Stimulated activated CD4-positive, alpha-beta T cell treated with anti-CD3 and anti-CD28 coated beads, Interleukin-2, amount 100 ng/mL, for 48 hours (primary cell): ENCODE results near the gene NLGN2.

ENCODE experiments used
- DNase-seq, 2 donors: peaks; one replicate each; pipeline ENCODE4 v3.0.0-alpha.2; 2020

Gene NLGN2

DNA sequence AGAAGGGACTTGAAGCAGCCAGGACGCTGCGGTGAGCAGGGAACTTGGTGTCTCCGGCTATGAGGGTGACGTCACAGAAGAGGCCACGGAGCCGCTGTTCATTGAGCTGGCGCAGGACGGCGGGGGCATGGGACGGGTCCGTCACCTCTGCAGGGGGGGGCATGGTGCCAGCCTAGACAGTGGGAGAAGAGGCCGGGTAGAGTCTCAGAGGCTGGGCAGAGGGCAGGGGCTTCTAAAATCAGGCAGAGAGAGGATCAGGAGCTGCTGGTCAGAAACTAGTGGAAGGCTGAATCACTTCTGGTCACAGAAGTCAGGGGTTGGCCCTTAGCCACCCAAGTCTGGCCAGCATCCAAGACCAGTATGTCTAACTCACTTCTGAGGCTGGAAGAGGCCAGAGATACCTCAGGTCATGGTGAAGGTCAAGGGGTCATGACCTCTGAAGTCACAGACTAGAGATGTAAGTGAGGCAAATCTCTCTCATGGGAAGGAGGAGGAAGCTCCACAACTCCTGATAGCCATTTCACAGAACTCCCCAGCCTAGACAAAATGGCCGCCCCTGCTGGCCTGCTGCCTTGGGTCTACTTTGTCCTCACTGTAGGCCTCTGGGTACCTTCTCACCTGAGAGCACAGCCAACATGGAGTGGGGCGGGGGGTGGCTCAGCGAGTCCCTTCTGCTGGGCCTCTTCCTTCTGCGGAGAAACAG, 59.1 kb downstream of the NLGN2 start:
- no peak for DNase-seq

DNA sequence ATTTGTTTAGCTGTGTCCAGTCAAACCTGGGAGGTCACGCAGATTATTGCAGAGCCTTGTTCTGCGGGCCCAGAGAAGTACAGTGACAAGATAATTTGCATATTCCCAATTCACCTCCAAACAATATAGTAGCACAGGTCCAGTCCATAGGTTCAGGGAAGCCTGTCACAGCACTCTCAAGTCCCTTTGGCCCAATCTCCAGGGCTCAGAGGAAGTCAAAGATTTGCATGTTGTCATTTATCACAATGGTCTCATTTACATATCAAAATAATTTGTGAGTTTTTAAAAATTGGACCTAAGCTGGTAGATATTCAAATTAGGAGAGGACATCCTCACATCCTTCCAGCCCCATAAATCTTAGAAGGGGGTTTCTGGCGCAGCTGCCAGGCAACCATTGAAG, 59.9 kb downstream of the NLGN2 start:
- no peak for DNase-seq

DNA sequence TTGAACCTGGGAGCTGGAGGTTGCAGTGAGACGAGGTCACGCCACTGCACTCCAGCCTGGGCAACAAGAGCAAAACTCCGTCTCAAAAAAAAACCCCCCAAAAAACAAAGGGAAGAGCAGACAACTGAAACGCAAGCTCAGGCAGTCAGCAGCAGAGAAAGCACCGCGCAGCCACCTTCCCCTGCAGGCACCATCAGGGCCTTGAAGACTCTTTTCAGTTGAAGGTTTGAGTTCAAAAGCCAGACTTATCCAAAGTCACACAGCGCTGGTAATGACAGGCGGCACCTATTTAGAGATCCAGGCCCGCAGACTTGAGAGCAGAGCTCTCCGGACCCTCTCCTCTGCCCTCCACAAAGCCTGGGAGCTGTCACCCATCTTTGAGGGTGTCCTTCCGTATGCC, 60.6 kb downstream of the NLGN2 start:
- DNase-seq = no peak

DNA sequence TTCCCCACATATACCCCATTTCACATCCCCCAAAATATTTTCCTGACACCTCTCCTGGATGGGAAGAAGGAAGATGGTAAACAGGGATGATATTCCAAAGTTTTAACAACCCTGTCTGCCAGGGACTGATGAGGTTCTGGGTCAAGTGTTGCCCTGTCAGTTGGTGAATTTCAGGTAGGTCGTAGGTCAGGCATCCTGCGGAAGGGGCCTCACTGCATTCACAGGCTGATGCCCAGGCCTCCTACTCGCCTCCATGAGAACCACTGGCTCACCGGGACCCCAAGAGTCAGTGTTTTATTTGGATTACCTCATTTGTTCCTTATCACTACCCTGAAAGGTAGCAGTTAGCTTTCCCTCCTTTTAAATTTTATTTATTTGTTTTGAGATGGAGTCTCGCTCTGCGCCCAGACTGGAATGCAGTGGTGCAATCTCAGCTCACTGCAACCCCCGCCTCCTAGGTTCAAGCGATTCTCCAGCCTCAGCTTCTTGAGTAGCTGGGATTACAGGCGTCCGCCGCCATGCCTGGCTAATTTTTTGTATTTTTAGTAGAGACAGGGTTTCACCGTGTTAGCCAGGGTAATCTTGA, 61.3 kb downstream of the NLGN2 start:
- no peak for DNase-seq
